ENCODE measurements around the gene AHSP. TPM values are rescaled to one million over a fixed set of nuclear protein-coding genes. Genes with fewer than 3 reads are reported as not detected.
"Not testable (repeated sequence)": the region's sequence is repeated elsewhere in the genome, so short reads cannot be mapped to it uniquely, and the experiment has no call there.

The AHSP gene
- total RNA-seq, 1 donor from 2014 or later = not detected

DNA sequence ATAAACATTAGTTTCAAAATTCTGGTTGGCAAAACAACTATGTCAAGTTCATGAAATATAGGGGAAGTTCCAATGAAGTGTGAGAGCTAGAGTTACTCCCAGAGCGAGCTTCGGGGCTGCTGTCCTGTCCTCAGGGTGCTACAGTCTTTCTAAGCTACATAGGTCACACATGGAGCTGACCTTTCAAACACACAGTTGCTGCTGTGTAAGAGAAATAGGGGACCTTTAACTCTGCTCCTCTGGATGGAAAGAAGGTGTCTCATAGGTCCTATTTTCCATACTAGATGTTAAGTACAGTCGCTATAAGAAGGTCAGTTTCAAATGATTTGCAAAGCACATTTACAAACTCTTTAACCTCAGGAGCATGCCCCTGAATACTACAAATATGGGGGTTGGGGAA, 6.3 kb upstream of the AHSP start:
- Histone ChIP-seq H3K9me3 (replicated peaks) (no peaks in the 10 kb centered on the region), H3K4me1 (no peaks in the 10 kb centered on the region), H3K36me3 (no peaks in the 10 kb centered on the region), H3K27ac (replicated peaks) (no peak overlapping the region), H3K27me3 (ENCODE audit: low read depth) (peaks cover 9% of the 10 kb centered on the region), H3K4me3 (no peak overlapping the region)
- intact Hi-C loops (cut with micrococcal nuclease) = no loop called here
- DNase-seq = no peak
- TF ChIP-seq, protein P1, sequence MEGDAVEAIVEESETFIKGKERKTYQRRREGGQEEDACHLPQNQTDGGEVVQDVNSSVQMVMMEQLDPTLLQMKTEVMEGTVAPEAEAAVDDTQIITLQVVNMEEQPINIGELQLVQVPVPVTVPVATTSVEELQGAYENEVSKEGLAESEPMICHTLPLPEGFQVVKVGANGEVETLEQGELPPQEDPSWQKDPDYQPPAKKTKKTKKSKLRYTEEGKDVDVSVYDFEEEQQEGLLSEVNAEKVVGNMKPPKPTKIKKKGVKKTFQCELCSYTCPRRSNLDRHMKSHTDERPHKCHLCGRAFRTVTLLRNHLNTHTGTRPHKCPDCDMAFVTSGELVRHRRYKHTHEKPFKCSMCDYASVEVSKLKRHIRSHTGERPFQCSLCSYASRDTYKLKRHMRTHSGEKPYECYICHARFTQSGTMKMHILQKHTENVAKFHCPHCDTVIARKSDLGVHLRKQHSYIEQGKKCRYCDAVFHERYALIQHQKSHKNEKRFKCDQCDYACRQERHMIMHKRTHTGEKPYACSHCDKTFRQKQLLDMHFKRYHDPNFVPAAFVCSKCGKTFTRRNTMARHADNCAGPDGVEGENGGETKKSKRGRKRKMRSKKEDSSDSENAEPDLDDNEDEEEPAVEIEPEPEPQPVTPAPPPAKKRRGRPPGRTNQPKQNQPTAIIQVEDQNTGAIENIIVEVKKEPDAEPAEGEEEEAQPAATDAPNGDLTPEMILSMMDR (IDR thresholded peaks at IDR 0.05; ENCODE audit: borderline replicate concordance) = no peak

DNA sequence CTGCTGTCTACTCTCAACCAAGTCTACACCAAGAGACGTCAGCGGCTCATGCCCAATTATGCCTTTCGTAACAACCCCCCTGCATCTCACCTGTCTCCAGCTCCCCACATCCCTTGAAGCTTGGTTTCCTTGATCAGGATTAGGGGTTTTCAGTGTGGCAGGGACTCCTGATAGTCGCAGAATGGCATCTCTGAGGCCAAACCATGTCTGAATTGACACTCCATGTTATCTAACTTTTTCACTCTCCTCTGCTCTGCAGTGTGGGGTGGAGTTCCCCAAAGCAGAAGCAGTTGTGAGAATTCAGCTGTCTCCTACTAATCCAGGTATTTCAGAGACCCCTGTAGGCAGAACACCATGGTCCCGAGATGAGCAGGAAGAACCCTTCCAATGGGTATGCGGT, 5.6 kb upstream of the AHSP start:
- TF ChIP-seq, protein P1 (IDR thresholded peaks at IDR 0.05; ENCODE audit: borderline replicate concordance) = no peak
- intact Hi-C loops (cut with micrococcal nuclease) = no loop called here
- no peak overlapping the region for H3K27ac ChIP-seq (replicated peaks)
- H3K4me1 ChIP-seq = no peaks in the 10 kb centered on the region
- no peaks in the 10 kb centered on the region for H3K9me3 ChIP-seq (replicated peaks)
- no peak overlapping the region for H3K4me3 ChIP-seq
- H3K27me3 ChIP-seq (ENCODE audit: low read depth) = peaks cover 11% of the 10 kb centered on the region
- H3K36me3 ChIP-seq = no peaks in the 10 kb centered on the region
- DNase-seq = no peak

DNA sequence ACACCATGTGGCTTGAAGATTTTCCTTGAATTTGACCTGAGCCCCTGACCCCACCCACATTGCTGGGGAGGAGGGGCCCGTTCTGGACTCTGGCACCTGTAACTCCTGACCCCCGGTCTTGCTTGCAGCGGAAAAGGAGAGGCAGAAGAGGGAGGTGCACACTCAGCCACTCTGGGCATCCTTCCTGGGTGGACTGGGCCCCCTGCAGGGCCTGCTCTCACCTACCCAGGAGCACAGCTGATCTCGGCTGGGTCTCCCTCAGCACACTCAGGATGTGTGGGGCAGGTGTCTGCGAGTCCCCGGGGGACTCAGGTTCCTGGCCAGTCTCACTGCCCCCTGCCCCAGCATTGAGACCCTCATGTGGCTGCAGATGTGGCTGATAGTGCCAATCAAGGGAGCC, 3.9 kb upstream of the AHSP start:
- H3K27me3 ChIP-seq (ENCODE audit: low read depth) = peaks cover 27% of the 10 kb centered on the region
- H3K27ac ChIP-seq (replicated peaks); H3K36me3 ChIP-seq; intact Hi-C loops (cut with micrococcal nuclease); H3K4me3 ChIP-seq; H3K9me3 ChIP-seq (replicated peaks); DNase-seq; H3K4me1 ChIP-seq: not testable (repeated sequence)

DNA sequence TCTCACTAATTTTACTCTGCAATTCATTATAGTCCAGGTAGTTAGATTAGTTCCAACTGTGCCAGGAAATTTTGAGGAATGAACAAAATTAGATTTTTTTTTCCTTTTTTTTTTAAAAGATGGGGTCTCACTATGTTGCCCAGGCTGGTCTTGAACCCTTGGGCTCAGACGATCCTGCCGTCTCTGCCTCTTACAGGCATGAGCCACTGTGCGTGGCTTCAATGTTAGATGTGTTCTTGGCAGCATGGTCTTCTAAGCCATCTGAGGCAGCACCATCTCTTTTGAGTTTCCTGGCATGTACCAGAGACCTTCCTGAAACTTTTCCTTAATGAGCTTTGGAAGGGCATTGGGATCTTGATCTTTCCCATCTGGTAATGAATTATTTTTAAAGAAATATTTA, 2.6 kb upstream of the AHSP start:
- TF ChIP-seq, protein P1 (IDR thresholded peaks at IDR 0.05; ENCODE audit: borderline replicate concordance) = no peak
- H3K4me3 ChIP-seq = no peak overlapping the region
- H3K27ac ChIP-seq (replicated peaks) = no peak overlapping the region
- no peaks in the 10 kb centered on the region for H3K36me3 ChIP-seq
- no peaks in the 10 kb centered on the region for H3K9me3 ChIP-seq (replicated peaks)
- peaks cover 14% of the 10 kb centered on the region for H3K4me1 ChIP-seq
- DNase-seq = no peak
- H3K27me3 ChIP-seq (ENCODE audit: low read depth) = peaks cover 41% of the 10 kb centered on the region
- intact Hi-C loops (cut with micrococcal nuclease) = no loop called here

DNA sequence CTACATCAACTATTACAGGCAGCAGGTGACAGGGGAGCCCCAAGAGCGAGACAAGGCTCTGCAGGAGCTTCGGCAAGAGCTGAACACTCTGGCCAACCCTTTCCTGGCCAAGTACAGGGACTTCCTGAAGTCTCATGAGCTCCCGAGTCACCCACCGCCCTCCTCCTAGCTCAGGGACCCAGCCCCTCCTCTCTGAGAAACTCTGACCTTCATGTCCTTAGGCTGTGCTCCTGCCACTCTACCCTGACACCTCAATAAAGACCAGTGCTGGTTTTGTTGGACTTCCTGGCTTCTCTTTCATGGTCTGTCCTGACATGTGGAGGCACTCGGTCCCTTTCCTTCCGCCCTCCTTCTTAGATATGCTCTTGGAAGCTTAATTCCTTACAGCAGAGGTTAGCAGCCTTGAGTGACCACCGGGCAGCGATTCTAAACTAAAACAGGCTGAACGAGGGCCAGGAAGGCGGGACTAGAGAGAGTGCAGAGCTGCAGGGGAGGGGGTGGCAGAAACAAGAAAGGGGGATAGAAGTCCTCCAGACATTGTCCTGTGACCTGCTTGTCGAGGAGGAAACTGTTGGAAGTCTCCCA, 915 bp downstream of the AHSP start:
- peak overlapping the region; percentile 59 for H3K4me3 ChIP-seq
- H3K36me3 ChIP-seq = no peaks in the 10 kb centered on the region
- H3K27me3 ChIP-seq (ENCODE audit: low read depth) = peaks cover 76% of the 10 kb centered on the region
- H3K4me1 ChIP-seq = peaks cover 14% of the 10 kb centered on the region
- no peak overlapping the region for H3K27ac ChIP-seq (replicated peaks)
- TF ChIP-seq, protein P1 (IDR thresholded peaks at IDR 0.05; ENCODE audit: borderline replicate concordance) = no peak
- no peaks in the 10 kb centered on the region for H3K9me3 ChIP-seq (replicated peaks)
- DNase-seq = no peak
- intact Hi-C loops (cut with micrococcal nuclease) = no loop called here

DNA sequence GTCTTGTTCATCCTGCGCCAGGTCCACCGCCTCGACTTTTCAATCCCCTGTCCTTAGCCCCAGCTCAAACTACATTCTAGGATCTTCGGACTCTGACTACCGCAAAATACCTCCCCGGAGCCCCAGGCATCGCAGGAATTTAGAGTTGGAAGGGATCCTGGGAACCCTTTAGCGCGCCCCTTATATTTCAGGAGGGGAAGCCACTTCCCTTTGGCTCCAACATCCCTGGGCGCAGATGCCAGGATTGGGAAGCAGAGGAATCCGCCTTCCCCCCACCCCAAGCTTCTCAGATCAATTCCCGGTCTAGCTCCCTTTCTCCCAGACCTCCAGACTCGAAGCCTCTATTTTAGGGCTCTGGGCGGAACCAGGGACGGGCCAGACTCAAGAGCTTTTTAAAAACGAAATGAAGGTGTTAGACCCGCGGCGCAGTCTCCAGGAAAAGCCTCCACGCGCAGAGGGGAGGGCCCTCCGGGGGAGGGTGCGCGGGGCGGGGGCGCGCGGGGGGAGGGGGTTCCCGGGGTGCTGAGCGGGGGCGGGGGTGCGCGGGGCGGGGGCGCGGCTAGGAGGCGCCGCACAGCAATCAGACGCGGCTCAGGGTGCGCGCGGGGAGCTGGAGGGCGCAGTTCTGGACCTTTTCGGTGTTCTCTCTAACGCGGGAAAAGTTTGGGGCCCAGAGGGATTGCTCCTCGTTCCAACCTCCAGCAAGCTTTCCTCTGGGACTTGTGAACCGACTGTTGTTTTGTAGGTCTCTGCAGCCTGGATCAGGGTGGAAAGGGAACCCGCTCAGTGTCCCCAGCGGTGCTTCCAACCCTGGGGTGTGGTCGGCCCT, 1.6 kb downstream of the AHSP start:
- H3K36me3 ChIP-seq = no peaks in the 10 kb centered on the region
- TF ChIP-seq, protein P1 (IDR thresholded peaks at IDR 0.05; ENCODE audit: borderline replicate concordance) = no peak
- DNase-seq = no peak
- H3K4me1 ChIP-seq = peaks cover 14% of the 10 kb centered on the region
- intact Hi-C loops (cut with micrococcal nuclease) = no loop called here
- H3K4me3 ChIP-seq = peak overlapping the region; percentile 59
- no peak overlapping the region for H3K27ac ChIP-seq (replicated peaks)
- no peaks in the 10 kb centered on the region for H3K9me3 ChIP-seq (replicated peaks)
- H3K27me3 ChIP-seq (ENCODE audit: low read depth) = peaks cover 82% of the 10 kb centered on the region

Measured in left ventricle myocardium inferior (tissue), 1 donor.